HepG2 (cell line): ENCODE results near the gene ELP5. TPM values are rescaled to one million over a fixed set of nuclear protein-coding genes. Genes with fewer than 3 reads are reported as not detected.

Experiments
- ARNTL ChIP-seq: sonication (generic); formaldehyde crosslinking; IDR thresholded peaks from 2 replicates; pipeline ENCODE4 v1.4.0; 2020; ENCODE audit warnings: mild to moderate bottlenecking, missing genetic modification reagents
- ATAD3A ChIP-seq: sonication (generic); formaldehyde crosslinking; IDR thresholded peaks from 2 replicates; pipeline ENCODE4 v1.4.0; 2020; ENCODE audit warnings: missing genetic modification reagents
- CBX5 ChIP-seq: sonication (generic); formaldehyde crosslinking; IDR thresholded peaks from 2 replicates; pipeline ENCODE4 v1.4.0; 2020; ENCODE audit warnings: missing genetic modification reagents, borderline replicate concordance
- FOSL1 ChIP-seq: sonication (generic); formaldehyde crosslinking; IDR thresholded peaks from 2 replicates; pipeline ENCODE4 v1.9.0; 2021; ENCODE audit warnings: missing genetic modification reagents, borderline replicate concordance
- RAD21 ChIP-seq: fragments of 450-650 bp; formaldehyde crosslinking; IDR thresholded peaks from 2 replicates; pipeline ENCODE4 v1.5.0; 2020; ENCODE audit warnings: mild to moderate bottlenecking
- RAD51 ChIP-seq: fragments of 450-650 bp; IDR thresholded peaks from 2 replicates; pipeline ENCODE4 v1.6.1; 2016; ENCODE audit warnings: borderline replicate concordance
- SOX5 ChIP-seq: IDR thresholded peaks from 2 replicates; pipeline ENCODE4 v1.6.1; 2016; ENCODE audit warnings: borderline replicate concordance
- SYNCRIP ChIP-seq: fragments of 200-400 bp; formaldehyde crosslinking; IDR thresholded peaks from 2 replicates; pipeline ENCODE4 v1.6.1; 2018; ENCODE audit warnings: mild to moderate bottlenecking, low read depth, low read length; ENCODE audit not compliant: insufficient read depth
- TCF12 ChIP-seq, 2 experiments: fragments of 450-650 bp in 1 of 2; sonication (generic) in 1 of 2; formaldehyde crosslinking in 1 of 2; IDR thresholded peaks; 2 replicates each; pipeline versions ENCODE4 v1.6.1 to v1.8.0; 2017 to 2022; ENCODE audit warnings: antibody characterized with exemption in 1 of 2, mild to moderate bottlenecking in 1 of 2, missing genetic modification reagents in 1 of 2, moderate library complexity in 1 of 2
- TERF1 ChIP-seq: sonication (generic); formaldehyde crosslinking; IDR thresholded peaks from 2 replicates; pipeline ENCODE4 v1.8.0; 2022; ENCODE audit warnings: mild to moderate bottlenecking, missing genetic modification reagents, moderate library complexity
- TP53 ChIP-seq: sonication (generic); formaldehyde crosslinking; conservative IDR thresholded peaks from 2 replicates; pipeline ENCODE4 v1.4.0; 2020; ENCODE audit warnings: missing genetic modification reagents
- ZBTB37 ChIP-seq: sonication (generic); formaldehyde crosslinking; IDR thresholded peaks from 2 replicates; pipeline ENCODE4 v1.4.0; 2020; ENCODE audit warnings: mild to moderate bottlenecking, missing genetic modification reagents
- ZNF362 ChIP-seq: sonication (generic); formaldehyde crosslinking; IDR thresholded peaks from 2 replicates; pipeline ENCODE4 v1.4.0; 2020; ENCODE audit warnings: missing genetic modification reagents, mild to moderate bottlenecking, borderline replicate concordance
- ZNF383 ChIP-seq: sonication (generic); formaldehyde crosslinking; IDR thresholded peaks from 2 replicates; pipeline ENCODE4 v1.4.0; 2020; ENCODE audit warnings: missing genetic modification reagents, mild to moderate bottlenecking, borderline replicate concordance
- ZNF431 ChIP-seq: sonication (generic); formaldehyde crosslinking; IDR thresholded peaks from 2 replicates; pipeline ENCODE4 v1.9.0; 2022; ENCODE audit warnings: missing genetic modification reagents, low read depth, mild to moderate bottlenecking, borderline replicate concordance
- ZNF530 ChIP-seq: sonication (generic); formaldehyde crosslinking; IDR thresholded peaks from 2 replicates; pipeline ENCODE4 v1.5.0; 2020; ENCODE audit warnings: low read depth, mild to moderate bottlenecking, missing genetic modification reagents
- ZNF552 ChIP-seq: sonication (generic); formaldehyde crosslinking; IDR thresholded peaks from 2 replicates; pipeline ENCODE4 v1.9.0; 2022; ENCODE audit warnings: missing genetic modification reagents, mild to moderate bottlenecking, borderline replicate concordance
- polyA plus RNA-seq, 8 experiments: library from polyadenylated mRNA; depleted of rRNA in 3 of 8; stranded (reverse) in 7 of 8; unstranded in 1 of 8; fragments of >200 nt; fragmentation: Illumina TruSeq in 4 of 8; extraction: Trizol in 4 of 8; gene quantifications; 2 replicates each; pipeline versions ENCODE4 v1.2.1 to v1.2.3, GENCODE V29; 2011 to 2016; ENCODE audit warnings: low read depth in 4 of 8, missing spikeins in 1 of 8, mixed read lengths in 1 of 8; ENCODE audit not compliant: insufficient read depth in 1 of 8
- total RNA-seq, 5 experiments: library from RNA; depleted of rRNA; stranded (reverse); fragments of >200 nt; fragmentation: Illumina TruSeq; extraction: Trizol; gene quantifications; 2 replicates each; pipeline ENCODE4 v1.2.3, GENCODE V29; 2016; ENCODE audit warnings: low read depth in 1 of 5
- TF ChIP-seq, protein P1 (sequence below): sonication (generic); formaldehyde crosslinking; IDR thresholded peaks from 2 replicates; pipeline ENCODE4 v1.4.0; 2020; ENCODE audit warnings: missing genetic modification reagents, borderline replicate concordance
- TF ChIP-seq, protein P2 (sequence below): sonication (generic); formaldehyde crosslinking; IDR thresholded peaks from 2 replicates; pipeline ENCODE4 v1.4.0; 2020; ENCODE audit warnings: low read depth, missing genetic modification reagents

The ELP5 gene
- total and polyA plus RNA-seq, 2 of the 13 experiments (the other 11 are each of a cell fraction or from before 2014, with no cell fraction given): 67.6 to 69.8 TPM

DNA sequence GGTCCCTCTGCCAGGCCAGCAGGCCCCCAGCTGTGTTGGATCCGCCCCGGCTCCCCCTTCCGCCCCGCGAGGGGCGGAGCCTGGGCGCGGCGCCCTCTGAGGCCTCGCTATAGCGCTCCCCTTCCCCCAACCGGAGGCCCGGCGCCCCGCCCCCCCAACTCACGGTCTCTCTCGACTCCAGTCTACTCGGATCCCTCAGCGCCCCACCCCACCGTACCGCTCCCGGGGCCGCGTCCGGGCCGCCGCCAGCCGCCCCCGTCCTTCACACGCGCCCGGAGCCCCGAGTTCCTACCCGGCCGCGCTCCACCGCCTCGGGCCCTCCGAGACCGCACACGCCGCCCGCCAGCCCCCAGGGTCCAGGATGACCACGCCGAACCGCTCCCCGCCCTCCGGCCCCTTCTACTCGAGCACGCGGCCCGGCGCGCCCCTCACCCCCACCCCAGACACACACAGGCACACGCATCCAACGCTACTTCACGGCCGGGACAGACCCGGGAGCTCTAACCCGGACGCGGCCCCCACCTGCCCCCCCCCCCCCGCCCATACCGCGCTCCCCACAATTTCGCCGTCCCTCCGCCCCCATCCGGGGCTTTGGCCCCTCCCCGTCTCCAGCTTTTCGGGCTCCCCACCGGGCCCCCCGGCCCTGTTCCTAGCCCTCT lies 14.1 kb upstream of the ELP5 start (continued):
- TF ChIP-seq, protein P1, sequence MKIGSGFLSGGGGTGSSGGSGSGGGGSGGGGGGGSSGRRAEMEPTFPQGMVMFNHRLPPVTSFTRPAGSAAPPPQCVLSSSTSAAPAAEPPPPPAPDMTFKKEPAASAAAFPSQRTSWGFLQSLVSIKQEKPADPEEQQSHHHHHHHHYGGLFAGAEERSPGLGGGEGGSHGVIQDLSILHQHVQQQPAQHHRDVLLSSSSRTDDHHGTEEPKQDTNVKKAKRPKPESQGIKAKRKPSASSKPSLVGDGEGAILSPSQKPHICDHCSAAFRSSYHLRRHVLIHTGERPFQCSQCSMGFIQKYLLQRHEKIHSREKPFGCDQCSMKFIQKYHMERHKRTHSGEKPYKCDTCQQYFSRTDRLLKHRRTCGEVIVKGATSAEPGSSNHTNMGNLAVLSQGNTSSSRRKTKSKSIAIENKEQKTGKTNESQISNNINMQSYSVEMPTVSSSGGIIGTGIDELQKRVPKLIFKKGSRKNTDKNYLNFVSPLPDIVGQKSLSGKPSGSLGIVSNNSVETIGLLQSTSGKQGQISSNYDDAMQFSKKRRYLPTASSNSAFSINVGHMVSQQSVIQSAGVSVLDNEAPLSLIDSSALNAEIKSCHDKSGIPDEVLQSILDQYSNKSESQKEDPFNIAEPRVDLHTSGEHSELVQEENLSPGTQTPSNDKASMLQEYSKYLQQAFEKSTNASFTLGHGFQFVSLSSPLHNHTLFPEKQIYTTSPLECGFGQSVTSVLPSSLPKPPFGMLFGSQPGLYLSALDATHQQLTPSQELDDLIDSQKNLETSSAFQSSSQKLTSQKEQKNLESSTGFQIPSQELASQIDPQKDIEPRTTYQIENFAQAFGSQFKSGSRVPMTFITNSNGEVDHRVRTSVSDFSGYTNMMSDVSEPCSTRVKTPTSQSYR (CRISPR knock-in tag): peak; percentile 82
- TF ChIP-seq, protein P2, sequence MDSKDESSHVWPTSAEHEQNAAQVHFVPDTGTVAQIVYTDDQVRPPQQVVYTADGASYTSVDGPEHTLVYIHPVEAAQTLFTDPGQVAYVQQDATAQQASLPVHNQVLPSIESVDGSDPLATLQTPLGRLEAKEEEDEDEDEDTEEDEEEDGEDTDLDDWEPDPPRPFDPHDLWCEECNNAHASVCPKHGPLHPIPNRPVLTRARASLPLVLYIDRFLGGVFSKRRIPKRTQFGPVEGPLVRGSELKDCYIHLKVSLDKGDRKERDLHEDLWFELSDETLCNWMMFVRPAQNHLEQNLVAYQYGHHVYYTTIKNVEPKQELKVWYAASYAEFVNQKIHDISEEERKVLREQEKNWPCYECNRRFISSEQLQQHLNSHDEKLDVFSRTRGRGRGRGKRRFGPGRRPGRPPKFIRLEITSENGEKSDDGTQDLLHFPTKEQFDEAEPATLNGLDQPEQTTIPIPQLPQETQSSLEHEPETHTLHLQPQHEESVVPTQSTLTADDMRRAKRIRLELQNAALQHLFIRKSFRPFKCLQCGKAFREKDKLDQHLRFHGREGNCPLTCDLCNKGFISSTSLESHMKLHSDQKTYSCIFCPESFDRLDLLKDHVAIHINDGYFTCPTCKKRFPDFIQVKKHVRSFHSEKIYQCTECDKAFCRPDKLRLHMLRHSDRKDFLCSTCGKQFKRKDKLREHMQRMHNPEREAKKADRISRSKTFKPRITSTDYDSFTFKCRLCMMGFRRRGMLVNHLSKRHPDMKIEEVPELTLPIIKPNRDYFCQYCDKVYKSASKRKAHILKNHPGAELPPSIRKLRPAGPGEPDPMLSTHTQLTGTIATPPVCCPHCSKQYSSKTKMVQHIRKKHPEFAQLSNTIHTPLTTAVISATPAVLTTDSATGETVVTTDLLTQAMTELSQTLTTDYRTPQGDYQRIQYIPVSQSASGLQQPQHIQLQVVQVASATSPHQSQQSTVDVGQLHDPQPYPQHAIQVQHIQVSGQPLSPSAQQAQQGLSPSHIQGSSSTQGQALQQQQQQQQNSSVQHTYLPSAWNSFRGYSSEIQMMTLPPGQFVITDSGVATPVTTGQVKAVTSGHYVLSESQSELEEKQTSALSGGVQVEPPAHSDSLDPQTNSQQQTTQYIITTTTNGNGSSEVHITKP (CRISPR knock-in tag): no peak
- TF ChIP-seq CBX5 (CRISPR knock-in tag) (no peak), TP53 (CRISPR knock-in tag) (no peak), RAD51 (no peak), ZNF362 (CRISPR knock-in tag) (no peak), ZNF552 (CRISPR knock-in tag) (no peak), ATAD3A (no peak), TCF12 (IDR thresholded peaks at IDR 0.05) (no peak), TCF12 (CRISPR knock-in tag; IDR thresholded peaks at IDR 0.05) (no peak), RAD21 (CRISPR knock-in tag) (no peak), ZNF383 (CRISPR knock-in tag) (no peak), SYNCRIP (no peak), TERF1 (CRISPR knock-in tag) (no peak), ZNF431 (CRISPR knock-in tag) (no peak), SOX5 (CRISPR knock-in tag) (no peak), ZBTB37 (no peak), FOSL1 (CRISPR knock-in tag) (no peak), ARNTL (CRISPR knock-in tag) (no peak), ZNF530 (CRISPR knock-in tag) (no peak)
